Measurements from ENCODE around the gene IRX5.

GRCh38 chr16:54901606-54902005, 29.1 kb upstream of the IRX5 start:
- TF ChIP-seq CTCF (IDR thresholded peaks at IDR 0.05; ENCODE audit: low read depth, low read length), result no peak
- TF ChIP-seq POLR2A (IDR thresholded peaks at IDR 0.05; ENCODE audit: extremely low read depth, insufficient read length), result no peak
- TF ChIP-seq MYC (IDR thresholded peaks at IDR 0.05; ENCODE audit: low read depth, low read length), result no peak
- TF ChIP-seq MAX (IDR thresholded peaks at IDR 0.05; ENCODE audit: low read depth, low read length), result no peak

Data from NB4 (cell line).